ENCODE measurements around the gene TOP2A. TPM values are rescaled to one million over a fixed set of nuclear protein-coding genes. Genes with fewer than 3 reads are reported as not detected.

The TOP2A gene
- total and polyA plus RNA-seq, 9 of the 15 experiments (the other 6 are each of a cell fraction or from before 2014, with no cell fraction given): 133 to 347 (median 259) TPM

GRCh38 chr17:40378966-40379365, 38.7 kb downstream of the TOP2A start:
- ATAC-seq (no peak), DNase-seq (ENCODE audit: extremely low read depth in 1 of 4, low spot score in 3 of 4) (no peak), FAIRE-seq (no peak)
- H3K9me1 ChIP-seq (ENCODE audit: control insufficient read depth, insufficient read depth, low read length): no peaks in the 10 kb centered on the region
- intact Hi-C loops (cut with micrococcal nuclease) (no loop called here), in situ Hi-C loops (cut with MboI) (no loop called here)
- no peaks in the 10 kb centered on the region for H3K79me2 ChIP-seq (ENCODE audit: control insufficient read depth, insufficient read depth, low read length)
- H3K4me2 ChIP-seq (ENCODE audit: insufficient read depth, low read length): no peak overlapping the region
- no peak for TF ChIP-seq GTF2B (IDR thresholded peaks at IDR 0.05; ENCODE audit: extremely low read depth, insufficient read length)
- TF ChIP-seq HOXB6 (CRISPR knock-in tag; IDR thresholded peaks at IDR 0.05; ENCODE audit: borderline replicate concordance): no peak
- no peak for TF ChIP-seq ZNF384 (IDR thresholded peaks at IDR 0.05; ENCODE audit: low read depth, low read length)
- TF ChIP-seq HES1 (IDR thresholded peaks at IDR 0.05; ENCODE audit: low read depth): no peak
- TF ChIP-seq TOE1 (IDR thresholded peaks at IDR 0.05; ENCODE audit: borderline replicate concordance): no peak
- no peak for TF ChIP-seq TOE1 (CRISPR knock-in tag; IDR thresholded peaks at IDR 0.05; ENCODE audit: borderline replicate concordance, low read depth)
- no peak for TF ChIP-seq ZNF184 (CRISPR knock-in tag; IDR thresholded peaks at IDR 0.05)
- no peak for TF ChIP-seq PCBP1 (IDR thresholded peaks at IDR 0.05; ENCODE audit: low read depth, low read length, poor library complexity, severe bottlenecking)
- TF ChIP-seq BCLAF1 (IDR thresholded peaks at IDR 0.05; ENCODE audit: borderline replicate concordance in 1 of 2, control insufficient read depth in 1 of 2, low read depth in 2 of 2, low read length in 1 of 2): no peak
- no peak for TF ChIP-seq FOXK1 (CRISPR knock-in tag; IDR thresholded peaks at IDR 0.05; ENCODE audit: borderline replicate concordance)
- no peak overlapping the region for H3K4me3 ChIP-seq
- H3K27me3 ChIP-seq (ENCODE audit: control insufficient read depth in 2 of 2, insufficient read depth in 2 of 2, low read length in 2 of 2): no peaks in the 10 kb centered on the region
- BruUV-seq (replicated peaks): no TSS peak
- ChIA-PET CTCF (ENCODE audit: low intra/inter-chr PET ratio) (no interaction called here), POLR2A (no interaction called here)
- H3K27ac ChIP-seq (ENCODE audit: extremely low read depth, low read depth, low read length): no peak overlapping the region
- H4K20me1 ChIP-seq (replicated peaks; ENCODE audit: control insufficient read depth, insufficient read depth, low read length): no peaks in the 10 kb centered on the region
- H3K36me3 ChIP-seq (ENCODE audit: control insufficient read depth, insufficient read depth, low read length): no peaks in the 10 kb centered on the region
- WGBS (ENCODE audit: insufficient coverage, low coverage, missing lambda C conversion rate): 56% methylated on average over 7 of the region's 7 CpGs
- H3K9ac ChIP-seq (ENCODE audit: insufficient read depth in 1 of 2, low read depth in 2 of 2, low read length in 2 of 2): no peak overlapping the region
- H3K4me1 ChIP-seq (replicated peaks in 1 of 2; ENCODE audit: control insufficient read depth in 2 of 2, insufficient read depth in 2 of 2, low read length in 2 of 2): peaks cover 7 to 12% of the 10 kb centered on the region in 2 experiments; a peak in 4 of 5 replicates
- H2AFZ ChIP-seq (ENCODE audit: low read depth, low read length): no peak overlapping the region
- H3K9me3 ChIP-seq (replicated peaks; ENCODE audit: control insufficient read depth, insufficient read depth, low read depth, low read length): no peaks in the 10 kb centered on the region
